Breast epithelium (tissue), 3 donors: ENCODE measurements around the gene TENM4.

Experiments
- POLR2A ChIP-seq: fragments of 450-650 bp; IDR thresholded peaks from one replicate; pipeline ENCODE4 v1.6.1; 2016; ENCODE audit warnings: antibody characterized with exemption, mild to moderate bottlenecking, moderate library complexity
- TF ChIP-seq, protein P1 (sequence below), 3 donors: fragments of 450-650 bp; IDR thresholded peaks; one replicate each; pipeline ENCODE4 v1.5.1; 2016 to 2017; ENCODE audit warnings: antibody characterized with exemption in 3 of 3, mild to moderate bottlenecking in 3 of 3, moderate library complexity in 3 of 3

DNA sequence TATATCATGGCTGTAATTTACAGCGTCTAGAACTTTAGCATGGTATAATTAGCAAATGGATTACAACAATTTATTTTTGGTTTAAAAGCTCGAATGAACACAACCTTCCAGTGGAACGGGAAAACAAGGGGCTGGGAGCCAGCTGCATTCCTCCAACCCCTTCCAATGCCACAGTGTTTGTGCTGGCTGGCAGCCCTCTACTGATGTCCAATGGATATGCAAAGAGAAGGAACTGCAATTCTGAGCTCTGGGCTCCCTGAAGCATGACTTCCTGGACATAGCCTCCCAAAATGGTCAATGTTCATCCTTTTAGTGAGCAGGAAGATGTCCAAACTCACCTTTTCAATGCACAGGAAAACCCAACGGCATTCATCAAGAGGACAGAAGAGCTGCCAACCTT is 288.3 kb downstream of the TENM4 start:
- TF ChIP-seq, protein P1, sequence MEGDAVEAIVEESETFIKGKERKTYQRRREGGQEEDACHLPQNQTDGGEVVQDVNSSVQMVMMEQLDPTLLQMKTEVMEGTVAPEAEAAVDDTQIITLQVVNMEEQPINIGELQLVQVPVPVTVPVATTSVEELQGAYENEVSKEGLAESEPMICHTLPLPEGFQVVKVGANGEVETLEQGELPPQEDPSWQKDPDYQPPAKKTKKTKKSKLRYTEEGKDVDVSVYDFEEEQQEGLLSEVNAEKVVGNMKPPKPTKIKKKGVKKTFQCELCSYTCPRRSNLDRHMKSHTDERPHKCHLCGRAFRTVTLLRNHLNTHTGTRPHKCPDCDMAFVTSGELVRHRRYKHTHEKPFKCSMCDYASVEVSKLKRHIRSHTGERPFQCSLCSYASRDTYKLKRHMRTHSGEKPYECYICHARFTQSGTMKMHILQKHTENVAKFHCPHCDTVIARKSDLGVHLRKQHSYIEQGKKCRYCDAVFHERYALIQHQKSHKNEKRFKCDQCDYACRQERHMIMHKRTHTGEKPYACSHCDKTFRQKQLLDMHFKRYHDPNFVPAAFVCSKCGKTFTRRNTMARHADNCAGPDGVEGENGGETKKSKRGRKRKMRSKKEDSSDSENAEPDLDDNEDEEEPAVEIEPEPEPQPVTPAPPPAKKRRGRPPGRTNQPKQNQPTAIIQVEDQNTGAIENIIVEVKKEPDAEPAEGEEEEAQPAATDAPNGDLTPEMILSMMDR (IDR thresholded peaks at IDR 0.05), result no peak
- TF ChIP-seq POLR2A, result no peak
